HG03354 (cell line): Measurements from ENCODE around the gene NANOGP8.
"Not testable (repeated sequence)": the region's sequence is repeated elsewhere in the genome, so short reads cannot be mapped to it uniquely, and the experiment has no call there.

Experiments used
- ATAC-seq: cut with Tn5 transposase; IDR thresholded peaks from one replicate; pipeline ENCODE4 v1.9.1; 2021; ENCODE audit warnings: mild to moderate bottlenecking; ENCODE audit not compliant: unreplicated experiment, poor library complexity, severe bottlenecking

NANOGP8 gene

GRCh38 chr15:35101335-35101734 lies 16.2 kb upstream of the NANOGP8 start:
- no peak for ATAC-seq

- no peak for ATAC-seq
Observed at GRCh38 chr15:35098737-35099136, 13.6 kb upstream of the NANOGP8 start.

DNA sequence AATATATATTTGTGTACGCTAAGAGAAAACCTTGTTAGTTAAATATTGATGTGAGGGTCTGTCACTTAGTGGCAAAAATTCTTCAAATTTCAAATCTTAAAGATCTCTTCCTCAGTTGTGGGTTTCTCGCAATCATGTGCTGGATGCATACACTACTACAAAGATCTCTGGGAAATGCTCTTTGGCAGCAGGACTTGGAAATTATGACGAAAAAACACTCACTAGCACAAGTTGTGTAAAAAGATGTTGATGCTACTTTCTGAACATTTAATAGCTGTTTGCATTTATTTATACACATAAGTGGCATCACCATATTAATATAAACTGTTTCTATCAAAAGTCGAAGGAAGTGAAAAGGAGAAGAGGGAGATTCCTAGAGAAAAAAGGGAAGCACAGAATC lies 10.8 kb upstream of the NANOGP8 start:
- no peak for ATAC-seq

DNA sequence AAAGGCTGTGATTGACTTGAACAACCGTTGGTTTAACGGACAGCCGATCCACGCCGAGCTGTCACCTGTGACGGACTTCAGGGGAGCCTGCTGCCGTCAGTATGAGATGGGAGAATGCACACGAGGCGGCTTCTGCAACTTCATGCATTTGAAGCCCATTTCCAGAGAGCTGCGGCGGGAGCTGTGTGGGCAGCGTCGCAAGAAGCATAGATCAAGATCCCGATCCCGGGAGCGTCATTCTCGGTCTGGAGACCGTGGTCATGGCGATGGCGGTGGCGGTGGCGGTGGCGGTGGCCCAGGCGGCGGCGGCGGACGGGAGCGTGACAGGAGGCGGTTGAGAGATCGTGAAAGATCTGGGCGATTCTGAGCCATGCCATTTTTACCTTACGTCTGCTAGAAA lies 7.8 kb upstream of the NANOGP8 start:
- ATAC-seq: no peak

DNA sequence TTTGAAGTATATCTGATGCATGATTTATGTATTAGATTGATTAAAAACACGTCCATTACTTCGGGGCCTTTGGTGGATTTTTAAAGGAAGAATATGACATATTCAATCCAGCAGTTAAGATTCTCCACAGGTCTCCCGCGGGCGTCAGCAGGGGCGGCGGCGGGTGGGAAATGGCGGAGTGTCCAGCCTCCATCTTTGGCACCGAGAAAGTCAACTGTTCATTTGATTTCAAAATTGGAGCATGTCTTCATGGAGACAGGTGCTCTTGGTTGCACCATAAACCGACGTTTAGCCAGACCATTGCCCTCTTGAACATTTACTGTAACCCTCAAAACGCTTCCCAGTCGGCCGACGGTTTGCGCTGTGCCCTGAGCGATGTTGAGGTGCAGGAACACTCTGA lies 7.2 kb upstream of the NANOGP8 start:
- ATAC-seq: no peak

DNA sequence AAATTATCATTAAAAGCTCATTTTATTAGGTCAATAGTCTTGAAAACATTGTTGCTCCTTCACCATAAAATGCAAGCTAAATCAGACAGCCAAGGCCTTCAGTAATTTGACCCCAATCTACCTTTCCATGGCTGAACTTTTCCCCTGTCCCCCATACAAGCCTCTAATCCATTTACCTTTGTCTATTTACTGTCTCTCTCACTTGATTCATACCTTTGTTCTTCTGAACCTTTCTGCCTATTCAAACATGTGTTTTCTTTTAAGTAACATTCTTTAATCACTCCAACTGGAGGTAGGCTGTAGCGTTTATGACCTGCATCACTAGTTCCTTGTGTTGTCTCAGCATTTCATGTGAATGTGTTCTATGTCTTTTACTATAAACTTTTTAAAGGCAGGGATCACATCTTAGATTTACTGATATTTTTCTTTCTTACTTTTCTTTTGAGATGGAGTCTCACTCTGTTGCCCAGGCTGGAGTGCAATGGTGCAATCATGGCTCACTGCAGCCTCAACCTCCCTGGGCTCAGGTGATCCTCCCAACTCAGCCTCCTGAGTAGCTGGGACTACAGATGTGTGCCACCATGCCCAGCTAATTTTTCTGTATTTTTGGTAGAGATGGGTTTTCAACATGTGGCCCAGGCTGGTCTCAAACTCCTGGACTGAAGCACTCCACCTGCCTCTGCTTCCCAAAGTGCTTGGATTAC lies 5.2 kb upstream of the NANOGP8 start:
- ATAC-seq: no peak

GRCh38 chr15:35089551-35089950 lies 4.5 kb upstream of the NANOGP8 start:
- ATAC-seq: no peak

DNA sequence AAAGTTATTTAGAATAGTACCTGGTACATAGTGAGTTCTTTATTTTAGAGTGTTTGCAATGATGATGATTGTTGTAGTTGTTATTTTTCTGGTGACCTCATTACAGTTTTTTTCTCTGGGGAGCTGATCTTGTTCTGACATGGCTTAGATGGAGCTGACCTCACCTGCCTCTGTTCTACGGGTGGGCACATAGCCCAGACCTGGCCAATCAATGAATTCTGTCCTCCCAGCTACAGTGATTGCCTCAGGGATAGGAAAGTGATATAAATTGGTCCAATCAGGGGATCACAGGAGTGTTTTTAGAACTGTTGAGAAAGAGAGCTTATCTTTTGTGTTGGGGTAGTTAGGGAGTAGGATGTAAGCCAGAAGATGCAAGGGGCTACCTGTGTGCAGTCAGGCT lies 3.2 kb upstream of the NANOGP8 start:
- no peak for ATAC-seq

DNA sequence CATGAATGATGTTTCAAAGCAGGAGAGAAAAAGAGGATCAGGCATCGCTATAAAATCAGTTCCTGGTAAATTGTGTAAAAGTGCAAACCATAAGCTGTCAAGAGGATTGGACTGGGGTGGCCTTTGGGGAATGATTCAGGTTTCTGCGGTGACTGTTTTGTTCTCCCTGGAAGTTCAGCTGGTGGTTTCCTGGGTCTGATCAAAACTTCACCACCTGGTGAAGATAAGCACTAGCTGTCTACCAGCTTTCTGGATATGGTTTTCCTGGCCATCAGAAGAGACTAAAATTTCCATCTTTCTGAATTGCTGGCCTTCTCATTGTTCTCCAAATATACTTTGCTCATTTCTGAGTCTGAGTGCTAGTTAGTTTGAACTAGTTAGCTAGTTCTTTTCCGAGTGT lies 2.7 kb upstream of the NANOGP8 start:
- no peak for ATAC-seq

GRCh38 chr15:35082371-35083348 lies 2.4 kb downstream of the NANOGP8 start:
- ATAC-seq: not testable (repeated sequence)

GRCh38 chr15:35081626-35082365 lies 3.3 kb downstream of the NANOGP8 start:
- ATAC-seq: not testable (repeated sequence)

GRCh38 chr15:35080226-35080625 lies 4.9 kb downstream of the NANOGP8 start:
- ATAC-seq: no peak

GRCh38 chr15:35078221-35078915 lies 6.7 kb downstream of the NANOGP8 start:
- ATAC-seq: peak; percentile 75

DNA sequence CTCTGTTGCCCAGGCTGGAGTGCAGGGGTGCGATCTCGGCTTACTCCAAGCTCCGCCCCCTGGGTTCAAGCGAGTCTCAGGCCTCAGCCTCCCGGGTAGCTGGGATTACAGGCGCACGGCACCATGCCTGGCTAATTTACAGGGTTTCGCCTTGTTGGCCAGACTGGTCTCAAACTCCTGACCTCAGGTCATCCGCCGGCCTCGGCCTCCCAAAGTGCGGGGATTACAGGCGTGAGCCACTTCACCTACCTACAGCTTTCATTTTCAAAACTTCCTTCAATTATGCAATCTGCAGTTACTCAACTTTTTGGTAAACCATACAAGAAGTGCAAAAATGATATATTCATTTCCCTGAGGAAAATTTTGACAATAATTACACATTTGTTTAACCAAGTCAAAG lies 14.0 kb downstream of the NANOGP8 start:
- no peak for ATAC-seq

DNA sequence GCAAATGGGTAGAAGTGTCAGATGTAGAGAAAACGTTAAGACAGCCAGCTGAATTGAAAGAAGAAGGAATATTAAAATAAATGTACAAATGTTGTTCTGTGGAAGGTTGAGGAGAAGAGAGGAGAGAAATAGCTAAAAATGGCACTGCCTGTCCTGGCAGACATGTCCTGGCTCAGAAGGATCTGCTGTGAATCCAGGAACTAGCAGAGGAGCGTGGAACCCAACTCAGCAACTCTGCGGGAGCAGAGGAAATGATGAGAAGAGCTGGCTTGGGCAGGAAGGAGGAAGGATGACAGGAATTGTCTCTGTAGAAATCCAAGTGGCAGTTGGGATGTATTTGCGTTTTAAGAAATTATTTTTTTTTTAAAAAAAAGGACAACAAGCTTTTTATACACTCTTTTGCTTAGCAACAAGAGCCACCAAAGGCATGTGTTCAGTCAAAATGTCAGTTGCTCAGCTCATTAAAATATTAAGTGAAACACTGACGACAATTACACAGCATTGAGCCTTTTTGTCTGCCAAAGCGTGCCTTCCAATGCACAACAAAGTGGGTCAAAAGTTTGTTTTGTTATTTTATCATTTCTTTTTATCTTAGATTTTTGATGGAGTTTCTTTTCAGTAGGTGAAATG lies 16.1 kb downstream of the NANOGP8 start:
- no peak for ATAC-seq

GRCh38 chr15:35067496-35068347 lies 17.4 kb downstream of the NANOGP8 start:
- ATAC-seq: no peak

- no peak for ATAC-seq
Observed at GRCh38 chr15:35066094-35066493, 19.0 kb downstream of the NANOGP8 start.

DNA sequence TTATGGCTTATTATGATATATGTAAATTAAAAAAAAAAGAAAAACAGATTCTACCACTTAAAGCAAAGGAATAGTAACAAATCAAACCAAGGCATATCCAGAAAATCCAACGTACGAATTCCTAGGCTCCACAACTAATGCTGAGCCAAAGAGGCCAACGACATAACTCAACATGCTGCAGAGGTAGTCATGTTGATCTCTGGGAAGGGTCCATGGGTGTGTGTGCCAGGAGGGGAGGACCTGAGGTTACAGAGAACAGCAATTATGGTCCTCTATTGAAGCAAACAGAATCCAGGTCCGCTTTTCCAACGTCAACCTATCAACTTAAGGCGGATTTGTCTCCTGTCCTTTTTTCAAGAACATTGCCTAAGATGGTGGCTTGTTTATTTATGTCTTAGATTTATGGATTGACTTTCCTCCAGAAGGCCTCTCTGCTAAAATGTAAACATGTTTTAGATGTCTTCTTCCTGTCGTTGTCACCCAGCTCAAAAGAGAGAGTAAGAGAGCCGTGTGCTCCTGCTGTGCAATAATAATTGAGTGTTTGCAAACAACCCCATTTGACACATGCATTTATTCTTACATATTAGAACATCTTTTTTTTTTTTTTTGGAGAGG lies 20.4 kb downstream of the NANOGP8 start:
- no peak for ATAC-seq
